Measurements from ENCODE around the gene ATP11C.
A peak's percentile ranks its signal among the peaks of the same experiment; 100 is the strongest.
"Not testable (repeated sequence)": the region's sequence is repeated elsewhere in the genome, so short reads cannot be mapped to it uniquely, and the experiment has no call there.

Gene ATP11C

DNA sequence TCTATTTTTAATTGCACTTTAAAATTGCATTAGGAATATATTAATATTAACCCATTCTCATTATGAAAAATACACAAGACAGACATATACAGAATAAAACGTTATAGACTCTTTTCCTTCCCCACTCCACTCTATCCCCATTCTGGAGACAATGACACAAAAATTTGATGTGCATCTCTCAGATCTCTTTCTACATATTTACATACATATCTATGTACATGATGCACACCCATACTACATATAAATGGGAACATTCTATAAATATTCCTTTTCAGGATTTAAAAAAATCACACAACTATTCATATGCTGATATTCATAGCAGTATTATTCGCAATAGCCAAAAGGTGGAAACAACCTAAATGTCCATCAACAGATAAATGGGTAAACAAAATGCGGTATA is 34.9 kb upstream of the ATP11C start:
- ChIA-PET CTCF (no interaction called here), POLR2A (no interaction called here)
- TF ChIP-seq, protein P1, sequence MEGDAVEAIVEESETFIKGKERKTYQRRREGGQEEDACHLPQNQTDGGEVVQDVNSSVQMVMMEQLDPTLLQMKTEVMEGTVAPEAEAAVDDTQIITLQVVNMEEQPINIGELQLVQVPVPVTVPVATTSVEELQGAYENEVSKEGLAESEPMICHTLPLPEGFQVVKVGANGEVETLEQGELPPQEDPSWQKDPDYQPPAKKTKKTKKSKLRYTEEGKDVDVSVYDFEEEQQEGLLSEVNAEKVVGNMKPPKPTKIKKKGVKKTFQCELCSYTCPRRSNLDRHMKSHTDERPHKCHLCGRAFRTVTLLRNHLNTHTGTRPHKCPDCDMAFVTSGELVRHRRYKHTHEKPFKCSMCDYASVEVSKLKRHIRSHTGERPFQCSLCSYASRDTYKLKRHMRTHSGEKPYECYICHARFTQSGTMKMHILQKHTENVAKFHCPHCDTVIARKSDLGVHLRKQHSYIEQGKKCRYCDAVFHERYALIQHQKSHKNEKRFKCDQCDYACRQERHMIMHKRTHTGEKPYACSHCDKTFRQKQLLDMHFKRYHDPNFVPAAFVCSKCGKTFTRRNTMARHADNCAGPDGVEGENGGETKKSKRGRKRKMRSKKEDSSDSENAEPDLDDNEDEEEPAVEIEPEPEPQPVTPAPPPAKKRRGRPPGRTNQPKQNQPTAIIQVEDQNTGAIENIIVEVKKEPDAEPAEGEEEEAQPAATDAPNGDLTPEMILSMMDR (IDR thresholded peaks at IDR 0.05; ENCODE audit: control extremely low read depth, extremely low read depth, low read depth, missing control alignments) = no peak
- no peak for DNase-seq (ENCODE audit: extremely low spot score)

DNA sequence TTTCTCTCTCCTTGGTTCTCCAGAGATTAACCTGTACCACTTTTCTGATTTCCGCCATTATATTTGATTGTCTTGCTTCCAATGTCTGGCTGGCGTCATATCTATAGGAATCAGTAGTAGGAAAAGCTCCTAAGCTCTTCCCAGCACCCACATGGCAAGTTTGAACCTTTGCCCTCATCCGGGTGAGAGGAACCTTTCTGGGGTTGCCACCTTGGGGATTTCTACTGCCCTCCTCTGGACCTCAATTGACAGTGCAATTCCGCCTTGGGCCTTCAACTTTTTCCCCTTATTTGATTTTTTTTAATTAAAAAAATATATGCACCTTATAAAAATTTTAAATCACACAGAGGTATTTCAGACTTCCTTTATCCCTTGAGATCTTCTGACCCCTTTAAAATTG is 34.4 kb upstream of the ATP11C start:
- ChIA-PET POLR2A (no interaction called here), CTCF (interaction anchor here (1.2 kb wide), 1 partner anchor 31 kb away, joined by 3 read pairs; no protein-coding TSS in a partner anchor)

DNA sequence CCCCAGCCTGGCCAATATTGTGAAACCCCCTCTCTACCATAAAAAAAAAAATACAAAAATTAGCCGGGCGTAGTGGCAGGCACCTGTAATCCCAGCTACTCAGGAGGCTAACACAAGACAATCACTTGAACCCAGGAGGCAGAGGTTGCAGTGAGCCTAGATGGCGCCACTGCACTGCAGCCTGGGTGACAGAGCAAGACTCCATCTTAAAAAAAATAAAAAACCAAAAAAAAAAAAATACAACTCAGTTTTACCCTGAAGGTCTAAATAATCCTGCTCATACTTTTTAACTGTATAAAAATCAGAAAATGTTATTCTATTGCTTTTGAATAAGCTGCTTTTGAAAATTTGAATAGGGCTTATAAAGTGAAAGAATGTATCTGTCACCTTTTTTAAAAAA is 33.3 kb upstream of the ATP11C start:
- CTCF ChIA-PET = interaction anchor here (1.2 kb wide), 1 partner anchor 30 kb away, joined by 3 read pairs; no protein-coding TSS in a partner anchor
- POLR2A ChIA-PET; DNase-seq (ENCODE audit: extremely low spot score): not testable (repeated sequence)

More for the DNA sequence above, 34.4 kb upstream of the ATP11C start:
- TF ChIP-seq, protein P1 (IDR thresholded peaks at IDR 0.05; ENCODE audit: control extremely low read depth, extremely low read depth, low read depth, missing control alignments) = peak; percentile 20
- DNase-seq (ENCODE audit: extremely low spot score) = peak; percentile 22

DNA sequence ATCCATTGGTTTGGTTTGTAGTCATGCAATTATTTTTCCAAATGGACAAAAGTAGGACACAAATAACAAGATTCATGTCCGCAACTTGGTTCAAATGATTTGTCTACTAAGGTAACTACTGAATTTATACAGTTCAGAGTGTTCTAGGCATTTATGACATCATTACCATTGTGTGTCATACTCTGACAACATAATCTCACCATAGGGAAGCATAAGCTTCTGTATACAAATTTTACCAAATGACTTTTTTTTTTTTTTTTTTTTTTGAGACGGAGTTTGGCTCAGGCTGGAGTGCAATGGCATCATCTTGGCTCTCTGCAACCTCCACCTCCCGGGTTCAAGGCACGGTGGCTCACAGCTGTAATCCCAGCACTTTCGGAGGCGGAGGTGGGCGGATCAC is 32.6 kb upstream of the ATP11C start, which contains the start of gene CXorf66:
Gene CXorf66 (minus strand): TSS at position 101 of the 400 bp plus-strand sequence. CDS start 25 bp downstream, at position 76.
- ChIA-PET POLR2A (interaction anchor here (0.6 kb wide), 1 partner anchor 73 kb away, joined by 5 read pairs; no protein-coding TSS in a partner anchor), CTCF (interaction anchor here (1.1 kb wide), 1 partner anchor 10 kb away, joined by 3 read pairs; no protein-coding TSS in a partner anchor)
- DNase-seq (ENCODE audit: extremely low spot score) = no peak
- TF ChIP-seq, protein P1 (IDR thresholded peaks at IDR 0.05; ENCODE audit: control extremely low read depth, extremely low read depth, low read depth, missing control alignments) = no peak

DNA sequence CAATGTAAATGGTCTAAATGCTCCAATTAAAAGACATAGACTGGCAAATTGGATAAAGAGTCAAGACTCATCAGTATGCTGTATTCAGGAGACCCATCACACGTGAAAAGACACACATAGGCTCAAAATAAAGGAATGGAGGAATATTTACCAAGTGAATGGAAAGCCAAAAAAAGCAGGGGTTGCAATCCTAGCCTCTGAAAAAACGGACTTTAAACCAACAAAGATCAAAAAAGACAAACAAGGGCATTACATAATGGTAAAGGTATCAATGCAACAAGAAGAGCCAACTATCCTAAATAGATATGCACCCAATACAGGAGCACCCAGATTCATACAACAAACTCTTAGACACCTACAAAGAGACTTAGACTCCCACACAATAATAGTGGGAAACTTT is 28.2 kb upstream of the ATP11C start:
- POLR2A ChIA-PET; DNase-seq (ENCODE audit: extremely low spot score); CTCF ChIA-PET: not testable (repeated sequence)

DNA sequence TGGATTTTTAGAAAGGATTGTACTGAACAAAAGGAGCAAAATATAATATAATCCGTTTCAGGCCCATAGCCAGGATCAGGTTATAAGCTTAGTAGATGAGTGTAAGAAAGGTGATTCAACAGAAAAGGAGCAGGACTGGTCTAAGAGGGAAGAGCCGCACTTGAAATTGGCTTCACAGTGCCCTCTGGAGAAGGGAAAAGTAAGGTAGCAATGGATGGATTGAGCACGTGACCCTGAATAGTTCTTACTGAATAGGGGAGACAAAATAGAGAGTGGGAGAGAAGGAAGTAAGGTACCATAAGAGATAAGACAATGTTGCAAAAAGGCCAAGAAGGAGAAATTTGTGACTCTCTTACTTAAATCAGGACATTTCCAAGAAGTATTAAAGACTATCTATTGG is 16.9 kb upstream of the ATP11C start:
- POLR2A ChIA-PET = no interaction called here
- DNase-seq (ENCODE audit: extremely low spot score) = no peak
- TF ChIP-seq, protein P1 (IDR thresholded peaks at IDR 0.05; ENCODE audit: control extremely low read depth, extremely low read depth, low read depth, missing control alignments) = no peak
- CTCF ChIA-PET = no interaction called here

DNA sequence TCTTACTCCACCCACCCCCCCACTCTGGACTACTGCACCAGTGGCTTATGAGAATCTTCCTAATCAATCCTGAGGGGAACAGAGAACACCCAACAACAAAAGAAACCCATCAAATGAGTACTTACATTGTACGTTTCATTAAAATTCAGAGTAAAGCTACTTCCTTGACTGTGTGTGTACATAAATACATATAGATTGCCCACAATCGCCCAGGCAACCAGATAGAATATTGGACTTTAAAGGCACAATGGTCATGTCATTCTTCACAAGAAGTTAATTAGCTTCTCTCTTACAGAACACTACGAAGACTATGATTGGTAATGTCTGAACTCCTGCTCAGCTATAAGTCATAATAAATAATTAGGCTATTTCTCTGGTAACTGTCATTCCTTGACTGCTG is 12.2 kb upstream of the ATP11C start:
- TF ChIP-seq, protein P1 (IDR thresholded peaks at IDR 0.05; ENCODE audit: control extremely low read depth, extremely low read depth, low read depth, missing control alignments) = no peak
- ChIA-PET POLR2A (no interaction called here), CTCF (interaction anchor here (1.6 kb wide), 1 partner anchor 12 kb away, joined by 3 read pairs; no protein-coding TSS in a partner anchor)
- DNase-seq (ENCODE audit: extremely low spot score) = no peak

DNA sequence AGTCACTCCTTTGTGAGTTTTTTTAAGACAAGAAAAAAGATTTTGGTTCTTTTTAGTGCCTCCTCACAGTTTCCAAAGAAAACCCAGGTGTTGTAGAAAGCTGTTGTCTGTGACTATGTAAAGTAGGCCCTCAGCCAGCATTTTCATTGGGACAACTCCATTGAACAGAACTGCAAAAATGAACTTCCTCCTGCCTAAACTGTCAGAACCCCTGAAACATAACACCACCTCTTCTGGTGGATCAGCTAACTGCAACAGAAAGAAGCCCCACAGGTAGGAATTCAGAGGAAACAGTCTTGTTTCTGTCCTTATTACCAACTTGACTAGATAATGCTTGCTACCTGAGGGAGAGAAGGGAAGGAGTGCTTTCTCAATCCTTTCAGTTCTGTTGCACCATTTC is 3.4 kb upstream of the ATP11C start:
- CTCF ChIA-PET = interaction anchor here (1.0 kb wide), 1 partner anchor 30 kb away, joined by 3 read pairs; no protein-coding TSS in a partner anchor
- TF ChIP-seq, protein P1 (IDR thresholded peaks at IDR 0.05; ENCODE audit: control extremely low read depth, extremely low read depth, low read depth, missing control alignments) = no peak
- POLR2A ChIA-PET = no interaction called here
- no peak for DNase-seq (ENCODE audit: extremely low spot score)

All from GM10248 (cell line).